ENCODE measurements around the gene SEPTIN12. TPM values are rescaled to one million over a fixed set of nuclear protein-coding genes. Genes with fewer than 3 reads are reported as not detected.

Gene SEPTIN12
- total and polyA plus RNA-seq, 7 donors = 0.41 TPM; not detected in 6

GRCh38 chr16:4813251-4814003 lies 25.3 kb upstream of the SEPTIN12 start:
- Histone ChIP-seq H3K36me3 (ENCODE audit: insufficient read depth in 1 of 2, low read depth in 1 of 2) (peaks cover 0 to 100% of the 10 kb centered on the region in 2 donors), H3K9me3 (no peaks in the 10 kb centered on the region), H3K4me3 (no peak overlapping the region), H3K27ac (peak overlapping the region; percentile 67), H3K4me1 (peaks cover 21% of the 10 kb centered on the region), H3K27me3 (ENCODE audit: insufficient read depth in 3 of 3, low read length in 2 of 3) (no peaks in the 10 kb centered on the region)
- WGBS, 3 donors = 81 to 91% (median 84%) methylated on average over 16 of the region's 16 CpGs
- intact Hi-C loops (cut with DNase I) = no loop called here
- DNase-seq = no peak
- no peak for TF ChIP-seq CTCF (IDR thresholded peaks at IDR 0.05)
- peak in 3 of 4 donors; percentile 21 to 47 (median 45) for ATAC-seq

- H3K36me3 ChIP-seq (ENCODE audit: insufficient read depth in 1 of 2, low read depth in 1 of 2) = peaks cover 0 to 99% of the 10 kb centered on the region in 2 donors
- H3K27ac ChIP-seq = no peak overlapping the region
- no peaks in the 10 kb centered on the region for H3K27me3 ChIP-seq (ENCODE audit: insufficient read depth in 3 of 3, low read length in 2 of 3)
- 79 to 85% (median 81%) methylated on average over 9 of the region's 9 CpGs for WGBS, 3 donors
- intact Hi-C loops (cut with DNase I) = no loop called here
- peaks cover 21% of the 10 kb centered on the region for H3K4me1 ChIP-seq
- ATAC-seq (no peak), DNase-seq (no peak)
- H3K9me3 ChIP-seq = no peaks in the 10 kb centered on the region
- no peak for TF ChIP-seq CTCF (IDR thresholded peaks at IDR 0.05)
- H3K4me3 ChIP-seq = no peak overlapping the region
Measured at GRCh38 chr16:4811773-4812172, 23.6 kb upstream of the SEPTIN12 start.

- Histone ChIP-seq H3K4me1 (peaks cover 21% of the 10 kb centered on the region), H3K36me3 (ENCODE audit: insufficient read depth in 1 of 2, low read depth in 1 of 2) (peaks cover 2 to 98% of the 10 kb centered on the region in 2 donors), H3K27me3 (ENCODE audit: insufficient read depth in 3 of 3, low read length in 2 of 3) (no peaks in the 10 kb centered on the region), H3K27ac (no peak overlapping the region), H3K9me3 (no peaks in the 10 kb centered on the region), H3K4me3 (no peak overlapping the region)
- TF ChIP-seq CTCF (IDR thresholded peaks at IDR 0.05) = no peak
- ATAC-seq (no peak), DNase-seq (no peak)
- intact Hi-C loops (cut with DNase I) = no loop called here
- 93 to 98% (median 97%) methylated on average over 3 of the region's 3 CpGs for WGBS, 3 donors
Measured at GRCh38 chr16:4811242-4811641, 23.1 kb upstream of the SEPTIN12 start.

GRCh38 chr16:4806280-4806679 lies 18.1 kb upstream of the SEPTIN12 start:
- Histone ChIP-seq H3K27ac (no peak overlapping the region), H3K36me3 (ENCODE audit: insufficient read depth in 1 of 2, low read depth in 1 of 2) (peaks cover 2 to 72% of the 10 kb centered on the region in 2 donors), H3K27me3 (ENCODE audit: insufficient read depth in 3 of 3, low read length in 2 of 3) (no peaks in the 10 kb centered on the region), H3K9me3 (no peaks in the 10 kb centered on the region), H3K4me1 (peaks cover 5% of the 10 kb centered on the region), H3K4me3 (no peak overlapping the region)
- no peak for TF ChIP-seq CTCF (IDR thresholded peaks at IDR 0.05)
- intact Hi-C loops (cut with DNase I) = no loop called here
- 90 to 91% (median 90%) methylated on average over 6 of the region's 6 CpGs for WGBS, 3 donors
- no peak for ATAC-seq
- no peak for DNase-seq

GRCh38 chr16:4805231-4805630 lies 17.1 kb upstream of the SEPTIN12 start:
- no peak for TF ChIP-seq CTCF (IDR thresholded peaks at IDR 0.05)
- ATAC-seq (no peak), DNase-seq (no peak)
- Histone ChIP-seq H3K27me3 (ENCODE audit: insufficient read depth in 3 of 3, low read length in 2 of 3) (no peaks in the 10 kb centered on the region), H3K9me3 (no peaks in the 10 kb centered on the region), H3K4me1 (peaks cover 12% of the 10 kb centered on the region), H3K27ac (no peak overlapping the region), H3K36me3 (ENCODE audit: insufficient read depth in 1 of 2, low read depth in 1 of 2) (peaks cover 2 to 62% of the 10 kb centered on the region in 2 donors), H3K4me3 (no peak overlapping the region)
- intact Hi-C loops (cut with DNase I) = no loop called here
- 65 to 80% (median 76%) methylated on average over 11 of the region's 11 CpGs for WGBS, 3 donors
